Endodermal cell (in vitro differentiated cells): ENCODE results near the gene THSD7B. TPM values are rescaled to one million over a fixed set of nuclear protein-coding genes. Genes with fewer than 3 reads are reported as not detected.

Source experiments
- DNase-seq: peaks from one replicate; pipeline ENCODE4 v3.0.0-alpha.2; 2017
- H3K27ac ChIP-seq: 2 replicates; pipeline ENCODE4 v1.5.1; 2013; ENCODE audit warnings: mild to moderate bottlenecking, low read depth, low read length, moderate library complexity
- H3K27me3 ChIP-seq: 2 replicates; pipeline ENCODE4 v1.6.1; 2013; ENCODE audit warnings: mild to moderate bottlenecking, low read length, moderate library complexity; ENCODE audit not compliant: insufficient read depth, control insufficient read depth, poor library complexity, severe bottlenecking
- H3K36me3 ChIP-seq: 2 replicates; pipeline ENCODE4 v1.7.0; 2013; ENCODE audit warnings: mild to moderate bottlenecking, low read length, moderate library complexity; ENCODE audit not compliant: control insufficient read depth, insufficient read depth
- H3K4me1 ChIP-seq: one replicate; pipeline ENCODE4 v1.7.0; 2013; ENCODE audit warnings: low read length; ENCODE audit not compliant: control insufficient read depth, insufficient read depth
- H3K4me3 ChIP-seq: 2 replicates; pipeline ENCODE4 v1.5.1; 2013; ENCODE audit warnings: mild to moderate bottlenecking, low read length, moderate library complexity
- H3K9ac ChIP-seq: 2 replicates; pipeline ENCODE4 v1.6.1; 2013; ENCODE audit warnings: mild to moderate bottlenecking, low read length, moderate library complexity; ENCODE audit not compliant: poor library complexity, severe bottlenecking; ENCODE audit errors: extremely low read depth
- H3K9me3 ChIP-seq: 2 replicates; pipeline ENCODE4 v1.6.1; 2013; ENCODE audit warnings: mild to moderate bottlenecking, low read length, moderate library complexity; ENCODE audit not compliant: control insufficient read depth
- H3K27ac Mint-ChIP-seq: 2 replicates; pipeline ENCODE4 v1.8.0; 2020; ENCODE audit warnings: mixed read lengths
- H3K27me3 Mint-ChIP-seq: 2 replicates; pipeline ENCODE4 v1.8.0; 2021; ENCODE audit warnings: mild to moderate bottlenecking, mixed read lengths; ENCODE audit not compliant: insufficient read depth
- H3K36me3 Mint-ChIP-seq: 2 replicates; pipeline ENCODE4 v1.8.0; 2020; ENCODE audit warnings: low read depth, mixed read lengths
- H3K4me1 Mint-ChIP-seq: 2 replicates; pipeline ENCODE4 v1.8.0; 2020; ENCODE audit warnings: mixed read lengths
- H3K4me3 Mint-ChIP-seq: 2 replicates; pipeline ENCODE4 v1.8.0; 2020; ENCODE audit warnings: mild to moderate bottlenecking, moderate library complexity, mixed read lengths
- H3K9me3 Mint-ChIP-seq: 2 replicates; pipeline ENCODE4 v1.8.0; 2020; ENCODE audit warnings: mild to moderate bottlenecking, mixed read lengths
- WGBS, 2 experiments: methylation state at CpG; one replicate each; pipeline versions ENCODE4 v1.1.5 to v1.1.7; 2013; ENCODE audit warnings: missing lambda C conversion rate in 2 of 2, mixed read lengths in 1 of 2; ENCODE audit not compliant: insufficient coverage in 1 of 2, insufficient read length in 1 of 2; 5-methylcytosine and 5-hydroxymethylcytosine counted together
- total RNA-seq, 2 donors: library from RNA; stranded (reverse); fragmentation: NEBNext Ultra II Directional in 1 of 2; extraction: Animal tissue kit (Norgen Biotek cat#: 25700) in 1 of 2; gene quantifications; 2 replicates in 1 of 2; 3 replicates in 1 of 2; pipeline ENCODE4 v1.2.1, GENCODE V29; 2021
- TF ChIP-seq, protein P1 (sequence below): fragments of 200-600 bp; sonication (generic); conservative IDR thresholded peaks from 2 replicates; pipeline ENCODE4 v1.5.0; 2021; ENCODE audit warnings: antibody characterized with exemption, mild to moderate bottlenecking

THSD7B gene
- total RNA-seq, 2 donors from 2014 or later = 1.8 to 2.6 TPM

DNA sequence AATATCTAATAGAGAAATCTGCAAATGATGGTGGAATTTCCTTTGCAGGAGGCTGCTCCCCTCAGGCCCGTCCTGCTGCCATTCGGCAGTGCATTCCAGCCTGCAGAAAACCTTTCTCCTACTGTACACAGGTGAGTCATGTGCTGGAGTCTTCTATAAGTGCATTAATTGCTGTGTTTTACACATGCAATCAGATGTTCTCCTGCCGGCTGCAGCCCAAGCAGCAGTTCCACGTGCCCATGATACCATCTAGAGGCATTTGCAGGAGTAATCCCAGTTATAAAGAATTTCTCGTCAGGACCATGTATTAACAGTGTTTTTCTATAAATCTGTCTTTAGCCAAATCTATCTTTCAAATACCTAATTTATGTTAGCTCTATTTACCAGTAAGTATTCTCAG is 894.3 kb downstream of the THSD7B start:
- H3K9ac ChIP-seq = no peak overlapping the region
- peaks cover 3% of the 10 kb centered on the region for H3K9me3 Mint-ChIP-seq
- no peaks in the 10 kb centered on the region for H3K36me3 Mint-ChIP-seq
- H3K27ac Mint-ChIP-seq = no peak overlapping the region
- no peak overlapping the region for H3K4me3 Mint-ChIP-seq
- WGBS, 2 experiments = 83 to 86% methylated on average over 3 to 5 of the region's 5 CpGs
- no peaks in the 10 kb centered on the region for H3K4me1 ChIP-seq
- TF ChIP-seq, protein P1, sequence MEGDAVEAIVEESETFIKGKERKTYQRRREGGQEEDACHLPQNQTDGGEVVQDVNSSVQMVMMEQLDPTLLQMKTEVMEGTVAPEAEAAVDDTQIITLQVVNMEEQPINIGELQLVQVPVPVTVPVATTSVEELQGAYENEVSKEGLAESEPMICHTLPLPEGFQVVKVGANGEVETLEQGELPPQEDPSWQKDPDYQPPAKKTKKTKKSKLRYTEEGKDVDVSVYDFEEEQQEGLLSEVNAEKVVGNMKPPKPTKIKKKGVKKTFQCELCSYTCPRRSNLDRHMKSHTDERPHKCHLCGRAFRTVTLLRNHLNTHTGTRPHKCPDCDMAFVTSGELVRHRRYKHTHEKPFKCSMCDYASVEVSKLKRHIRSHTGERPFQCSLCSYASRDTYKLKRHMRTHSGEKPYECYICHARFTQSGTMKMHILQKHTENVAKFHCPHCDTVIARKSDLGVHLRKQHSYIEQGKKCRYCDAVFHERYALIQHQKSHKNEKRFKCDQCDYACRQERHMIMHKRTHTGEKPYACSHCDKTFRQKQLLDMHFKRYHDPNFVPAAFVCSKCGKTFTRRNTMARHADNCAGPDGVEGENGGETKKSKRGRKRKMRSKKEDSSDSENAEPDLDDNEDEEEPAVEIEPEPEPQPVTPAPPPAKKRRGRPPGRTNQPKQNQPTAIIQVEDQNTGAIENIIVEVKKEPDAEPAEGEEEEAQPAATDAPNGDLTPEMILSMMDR = peak; percentile 55
- no peaks in the 10 kb centered on the region for H3K27me3 Mint-ChIP-seq
- no peaks in the 10 kb centered on the region for H3K4me1 Mint-ChIP-seq
- H3K9me3 ChIP-seq = no peaks in the 10 kb centered on the region
- H3K36me3 ChIP-seq = no peaks in the 10 kb centered on the region
- H3K4me3 ChIP-seq = no peak overlapping the region
- H3K27ac ChIP-seq = no peak overlapping the region
- DNase-seq = no peak
- no peaks in the 10 kb centered on the region for H3K27me3 ChIP-seq

DNA sequence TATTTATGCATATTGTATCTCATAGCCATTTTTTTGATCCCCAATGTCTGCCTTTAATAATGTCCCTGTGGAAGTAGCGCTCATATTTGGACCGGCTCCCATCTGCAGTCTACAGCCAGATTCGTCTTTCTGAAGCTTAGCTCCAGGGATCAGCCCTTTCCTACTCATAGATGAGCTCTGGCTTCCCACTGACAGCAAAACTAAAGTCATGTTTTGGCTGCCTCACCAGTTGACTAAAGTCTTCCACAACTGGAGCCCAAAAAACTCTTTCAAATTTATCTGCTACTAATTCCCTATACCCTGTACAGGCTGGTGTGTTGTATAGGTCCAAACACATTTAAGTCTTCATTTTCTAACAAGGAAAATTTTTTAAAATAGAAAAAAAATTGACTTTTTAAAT is 904.8 kb downstream of the THSD7B start:
- H3K27me3 Mint-ChIP-seq = peaks cover 13% of the 10 kb centered on the region
- no peak overlapping the region for H3K9ac ChIP-seq

DNA sequence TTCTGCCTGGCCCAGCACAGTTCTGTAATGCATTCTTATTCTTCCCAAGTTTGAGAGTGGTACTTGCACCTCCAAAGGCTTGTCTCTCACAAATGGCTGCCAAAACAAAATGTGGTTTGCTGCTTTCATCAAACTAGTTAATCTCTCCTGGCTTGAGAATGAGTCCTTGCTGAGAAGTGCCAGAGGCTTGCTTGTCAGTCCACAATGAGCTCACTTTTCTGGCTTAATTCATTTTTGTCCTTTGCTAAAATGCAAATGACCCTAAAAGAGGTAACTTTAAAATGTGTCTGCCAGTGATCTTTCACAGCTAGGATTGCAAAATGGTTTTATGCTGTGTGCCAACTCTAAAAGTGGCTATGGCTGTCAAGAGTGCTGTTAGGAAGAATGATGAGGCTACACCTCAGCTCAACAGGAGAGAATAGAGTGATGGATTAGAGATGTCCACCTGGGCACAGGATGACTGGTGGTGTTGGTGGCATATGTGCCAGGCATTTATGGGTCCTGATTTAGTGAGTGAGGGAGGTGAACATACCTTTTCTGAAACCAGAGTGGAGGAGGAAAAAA is 907.7 kb downstream of the THSD7B start:
- H3K9me3 Mint-ChIP-seq = no peaks in the 10 kb centered on the region
- Histone ChIP-seq H3K27ac (no peak overlapping the region), H3K4me3 (no peak overlapping the region), H3K27me3 (peaks cover 36% of the 10 kb centered on the region), H3K9me3 (no peaks in the 10 kb centered on the region), H3K9ac (no peak overlapping the region), H3K4me1 (peaks cover 2% of the 10 kb centered on the region), H3K36me3 (no peaks in the 10 kb centered on the region)
- TF ChIP-seq, protein P1 = no peak
- no peak overlapping the region for H3K4me3 Mint-ChIP-seq
- no peak for DNase-seq
- H3K4me1 Mint-ChIP-seq = peaks cover 9% of the 10 kb centered on the region
- H3K27ac Mint-ChIP-seq = no peak overlapping the region
- H3K36me3 Mint-ChIP-seq = no peaks in the 10 kb centered on the region
- peaks cover 17% of the 10 kb centered on the region for H3K27me3 Mint-ChIP-seq

More for the DNA sequence above, 904.8 kb downstream of the THSD7B start:
- Mint-ChIP-seq H3K9me3 (no peaks in the 10 kb centered on the region), H3K27ac (no peak overlapping the region), H3K36me3 (no peaks in the 10 kb centered on the region), H3K4me1 (peaks cover 6% of the 10 kb centered on the region), H3K4me3 (no peak overlapping the region)
- H3K9me3 ChIP-seq = no peaks in the 10 kb centered on the region
- H3K4me1 ChIP-seq = peaks cover 2% of the 10 kb centered on the region
- no peak overlapping the region for H3K27ac ChIP-seq
- DNase-seq = no peak
- peaks cover 22% of the 10 kb centered on the region for H3K27me3 ChIP-seq
- WGBS, 2 experiments = 91 to 98% methylated on average over 3 of the region's 3 CpGs
- no peak overlapping the region for H3K4me3 ChIP-seq
- TF ChIP-seq, protein P1 = no peak
- no peaks in the 10 kb centered on the region for H3K36me3 ChIP-seq
